GM13977 (cell line): ENCODE results near the gene NCR2.

Experiments used
- DNase-seq: peaks from one replicate; pipeline ENCODE4 v3.0.0; 2012; ENCODE audit warnings: low spot score
- CTCF ChIP-seq: IDR thresholded peaks from 2 replicates; pipeline ENCODE4 v1.5.1; 2012; ENCODE audit warnings: mild to moderate bottlenecking, control low read depth; ENCODE audit not compliant: insufficient read depth; ENCODE audit errors: extremely low read depth, missing control alignments
- in situ Hi-C: fragments of 300-500 bp; cut with MboI; formaldehyde crosslinking; loops from one replicate; pipeline ENCODE4 v1.12.0; 2022; ENCODE audit warnings: low sequenced_read_pairs, low pct_unique_long_range_greater_than_20kb, mixed read lengths, inconsistent platforms; ENCODE audit not compliant: unreplicated experiment

The NCR2 gene

DNA sequence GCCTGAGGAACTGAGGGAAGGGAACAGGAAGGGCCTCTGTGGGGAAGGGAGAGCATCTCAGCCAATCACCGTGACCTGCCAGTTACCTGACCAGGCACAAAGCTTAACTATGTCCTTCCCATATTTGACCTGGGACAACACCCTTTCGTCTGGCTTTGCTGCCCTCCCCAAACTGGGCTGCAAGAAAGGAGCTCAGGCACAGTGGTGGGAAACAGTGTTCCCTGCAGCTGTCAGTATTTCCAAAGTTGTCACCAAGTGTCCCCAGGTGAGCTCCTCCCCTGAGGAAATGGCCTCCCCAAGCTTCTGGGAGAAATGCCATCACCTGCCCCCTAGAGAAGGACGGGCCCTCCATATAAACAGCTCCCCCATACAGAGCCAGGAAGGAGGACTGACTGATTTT, 17.9 kb downstream of the NCR2 start:
- TF ChIP-seq CTCF = no peak
- in situ Hi-C loops = no loop called here

DNA sequence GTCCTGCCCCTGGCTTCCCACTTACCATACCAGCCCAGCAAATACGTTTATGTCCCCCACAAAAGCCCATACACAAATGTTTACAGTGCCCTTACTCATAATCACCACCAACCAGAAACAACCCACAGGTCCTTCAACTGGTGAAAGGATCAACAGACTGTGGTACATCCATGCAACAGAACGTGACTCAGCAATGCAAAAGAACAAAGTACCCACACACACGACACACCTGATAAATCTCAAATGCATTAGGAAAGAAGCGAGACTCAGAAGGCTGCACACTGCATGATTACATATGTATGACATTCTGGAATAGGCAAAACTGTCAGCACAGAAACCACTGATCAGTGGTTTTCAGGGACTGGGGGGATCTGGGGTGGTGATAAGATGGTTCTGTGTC, 20.5 kb downstream of the NCR2 start:
- in situ Hi-C loops = no loop called here
- no peak for DNase-seq
- TF ChIP-seq CTCF = no peak

More for the DNA sequence above, 17.9 kb downstream of the NCR2 start:
- no peak for DNase-seq

- in situ Hi-C loops = no loop called here
- no peak for DNase-seq
- TF ChIP-seq CTCF = no peak
Observed at GRCh38 chr6:41356825-41357224, 21.4 kb downstream of the NCR2 start.

DNA sequence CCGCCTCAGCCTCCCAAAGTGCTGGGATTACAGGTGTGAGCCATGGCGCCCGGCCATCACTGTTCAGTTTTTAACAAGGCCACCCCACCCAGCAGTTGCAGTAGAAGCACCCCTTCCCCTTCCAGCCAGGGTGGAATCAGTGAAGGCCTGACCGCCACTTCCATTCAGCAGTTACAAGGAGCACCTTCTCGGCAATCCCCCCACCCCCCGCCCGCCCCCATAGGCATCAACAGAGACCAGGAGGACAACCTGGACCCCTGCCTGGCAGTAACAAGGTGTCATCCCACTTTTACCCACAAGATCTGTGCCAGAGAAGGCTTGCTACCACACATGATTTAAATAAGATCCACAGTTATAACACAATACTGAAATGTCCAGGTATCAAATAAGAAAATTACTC, 23.1 kb downstream of the NCR2 start:
- no peak for TF ChIP-seq CTCF
- in situ Hi-C loops = no loop called here

GRCh38 chr6:41359617-41360313, 24.4 kb downstream of the NCR2 start:
- TF ChIP-seq CTCF = no peak
- in situ Hi-C loops = no loop called here
- no peak for DNase-seq

More for the DNA sequence above, 23.1 kb downstream of the NCR2 start:
- no peak for DNase-seq

- in situ Hi-C loops = no loop called here
- no peak for DNase-seq
- no peak for TF ChIP-seq CTCF
Observed at GRCh38 chr6:41360314-41360685, 24.9 kb downstream of the NCR2 start.
